22Rv1 (cell line): Measurements from ENCODE around the gene PRG3.

Experiments used
- H3K27ac ChIP-seq: fragments of 450-650 bp; 2 replicates; pipeline ENCODE4 v1.5.1; 2017
- ZFX ChIP-seq: fragments of 450-650 bp; IDR thresholded peaks from 2 replicates; pipeline ENCODE4 v1.6.1; 2017; ENCODE audit warnings: antibody characterized with exemption, borderline replicate concordance
- TF ChIP-seq, protein P1 (sequence below): fragments of 450-650 bp; IDR thresholded peaks from 2 replicates; pipeline ENCODE4 v1.5.1; 2017; ENCODE audit warnings: mild to moderate bottlenecking

The PRG3 gene

DNA sequence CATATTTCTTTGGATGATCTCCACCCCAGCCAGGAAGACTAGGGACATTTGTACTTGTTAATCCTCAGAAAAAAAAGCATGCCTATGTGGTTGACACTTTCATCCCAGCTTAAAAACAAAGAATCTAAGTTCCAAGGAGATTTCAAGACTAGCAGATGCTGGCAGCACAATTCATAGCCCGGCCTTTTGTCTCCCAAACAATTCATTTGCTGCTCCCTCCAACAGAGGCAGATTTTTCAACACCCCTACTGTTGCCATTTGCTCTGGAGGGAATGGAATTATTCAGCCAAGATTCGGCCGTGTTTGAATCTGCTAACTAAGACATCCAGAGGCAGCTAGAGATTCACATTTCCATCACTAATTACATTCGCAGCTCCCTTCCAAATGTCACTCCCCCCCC lies 27.5 kb downstream of the PRG3 start:
- no peak overlapping the region for H3K27ac ChIP-seq
- TF ChIP-seq ZFX, result no peak
- TF ChIP-seq, protein P1, sequence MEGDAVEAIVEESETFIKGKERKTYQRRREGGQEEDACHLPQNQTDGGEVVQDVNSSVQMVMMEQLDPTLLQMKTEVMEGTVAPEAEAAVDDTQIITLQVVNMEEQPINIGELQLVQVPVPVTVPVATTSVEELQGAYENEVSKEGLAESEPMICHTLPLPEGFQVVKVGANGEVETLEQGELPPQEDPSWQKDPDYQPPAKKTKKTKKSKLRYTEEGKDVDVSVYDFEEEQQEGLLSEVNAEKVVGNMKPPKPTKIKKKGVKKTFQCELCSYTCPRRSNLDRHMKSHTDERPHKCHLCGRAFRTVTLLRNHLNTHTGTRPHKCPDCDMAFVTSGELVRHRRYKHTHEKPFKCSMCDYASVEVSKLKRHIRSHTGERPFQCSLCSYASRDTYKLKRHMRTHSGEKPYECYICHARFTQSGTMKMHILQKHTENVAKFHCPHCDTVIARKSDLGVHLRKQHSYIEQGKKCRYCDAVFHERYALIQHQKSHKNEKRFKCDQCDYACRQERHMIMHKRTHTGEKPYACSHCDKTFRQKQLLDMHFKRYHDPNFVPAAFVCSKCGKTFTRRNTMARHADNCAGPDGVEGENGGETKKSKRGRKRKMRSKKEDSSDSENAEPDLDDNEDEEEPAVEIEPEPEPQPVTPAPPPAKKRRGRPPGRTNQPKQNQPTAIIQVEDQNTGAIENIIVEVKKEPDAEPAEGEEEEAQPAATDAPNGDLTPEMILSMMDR, result no peak

DNA sequence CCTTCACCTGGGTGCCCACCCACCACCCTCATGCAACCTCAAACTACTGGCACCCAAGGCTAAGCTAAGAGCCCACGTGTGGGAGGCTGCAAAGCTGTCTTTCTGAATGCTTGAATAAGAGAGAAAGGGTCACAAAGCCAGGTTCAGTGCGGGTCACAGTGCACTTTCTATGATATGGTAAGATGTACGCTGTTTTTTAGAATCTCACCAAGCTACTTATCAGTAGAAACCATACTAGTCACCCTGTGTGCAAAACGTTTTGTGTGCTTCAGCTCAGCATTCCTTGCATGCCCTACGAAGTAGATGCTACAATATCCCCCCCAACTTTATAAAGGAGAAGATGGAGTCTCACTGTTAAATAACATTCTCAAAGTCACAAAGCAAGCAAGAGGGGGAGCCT lies 27.9 kb downstream of the PRG3 start:
- no peak overlapping the region for H3K27ac ChIP-seq
- no peak for TF ChIP-seq ZFX
- TF ChIP-seq, protein P1, result no peak

DNA sequence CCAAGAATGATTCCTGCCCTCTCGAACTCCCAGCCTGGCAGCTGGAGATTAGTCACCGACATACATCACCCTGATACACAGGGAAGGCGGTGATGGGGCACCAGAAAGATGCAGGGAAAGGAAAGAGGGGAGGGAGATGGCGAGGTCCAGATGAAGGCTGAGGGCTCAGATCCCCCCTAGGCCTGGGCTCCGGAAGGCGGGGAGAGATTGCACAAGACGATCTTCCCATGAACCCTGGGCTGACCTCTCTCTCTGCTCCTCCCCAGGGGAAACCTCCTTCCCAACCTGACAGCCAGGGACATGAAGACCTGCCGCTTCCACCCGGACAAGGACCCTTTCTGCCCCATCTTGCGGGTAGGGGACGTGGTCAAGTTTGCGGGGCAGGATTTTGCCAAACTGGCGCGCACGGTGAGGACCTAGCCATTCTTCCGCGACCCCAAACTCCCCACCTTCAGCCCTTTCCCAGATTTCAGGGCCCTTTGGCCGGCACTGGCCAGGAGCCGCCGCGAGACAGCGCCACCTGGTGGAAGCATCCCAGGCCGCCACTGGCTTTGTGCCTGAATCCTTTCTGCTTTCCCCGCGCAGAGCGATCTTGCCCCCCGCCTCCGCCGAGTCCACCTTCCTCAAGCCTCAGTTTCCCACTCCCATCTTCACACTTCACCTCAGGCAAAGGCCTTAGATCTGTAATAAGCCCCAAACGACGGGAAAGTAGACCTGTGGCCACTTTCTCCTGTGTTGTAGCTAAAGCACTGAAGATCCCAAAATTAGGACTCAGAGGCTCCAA lies 31.3 kb downstream of the PRG3 start:
- H3K27ac ChIP-seq, result no peak overlapping the region
- no peak for TF ChIP-seq ZFX
- TF ChIP-seq, protein P1, result peak; percentile 96

DNA sequence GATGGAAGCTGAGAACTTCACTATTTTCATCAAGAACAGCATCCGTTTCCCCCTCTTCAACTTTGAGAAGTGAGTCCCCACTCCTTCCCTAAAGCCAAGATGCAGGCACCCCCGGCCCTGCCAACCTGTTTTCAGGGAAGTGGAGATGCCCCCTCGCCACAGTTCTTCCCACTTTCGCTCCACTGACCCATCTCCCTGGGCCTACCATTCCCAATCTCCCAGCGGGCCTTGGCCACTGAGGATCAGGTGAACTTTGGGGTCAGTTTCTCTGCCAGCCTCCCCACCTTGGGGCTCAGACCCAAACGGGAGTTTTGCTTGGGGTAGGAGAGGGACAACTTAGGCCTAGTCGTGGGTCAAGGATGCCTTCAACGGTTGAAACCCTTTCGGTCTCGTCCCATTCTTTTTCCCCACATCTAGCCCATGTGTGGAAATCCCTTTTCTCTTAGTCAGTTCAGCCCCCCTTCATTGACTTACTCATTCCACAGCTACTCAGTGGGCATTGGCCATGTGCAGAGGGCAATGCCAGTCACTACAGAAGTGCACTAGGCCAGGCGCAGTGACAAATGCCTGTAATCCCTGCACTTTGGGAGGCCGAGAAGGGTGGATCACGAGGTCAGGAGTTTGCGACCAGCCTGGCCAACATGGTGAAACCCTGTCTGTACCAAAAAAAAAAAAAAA lies 32.2 kb downstream of the PRG3 start:
- no peak for TF ChIP-seq ZFX
- TF ChIP-seq, protein P1, result no peak
- H3K27ac ChIP-seq, result no peak overlapping the region

DNA sequence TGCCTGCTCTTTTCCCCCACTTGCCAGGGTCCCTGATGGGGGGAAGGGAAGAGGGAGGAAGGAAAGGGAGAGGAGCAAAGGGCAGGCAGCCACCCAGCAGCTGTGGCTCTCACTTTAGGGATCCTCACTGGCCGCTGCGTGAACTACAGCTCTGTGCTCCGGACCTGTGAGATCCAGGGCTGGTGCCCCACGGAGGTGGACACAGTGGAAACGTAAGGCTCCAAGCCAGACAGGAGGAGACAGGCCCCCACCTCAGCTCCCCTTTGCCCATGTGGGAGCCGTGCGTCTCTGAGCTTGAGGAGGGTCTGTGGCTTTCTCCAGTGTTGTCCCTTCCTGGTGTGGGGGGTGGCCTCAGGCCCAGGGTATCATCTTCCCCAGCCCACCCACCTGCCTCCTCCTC lies 32.9 kb downstream of the PRG3 start:
- TF ChIP-seq, protein P1, result no peak
- no peak for TF ChIP-seq ZFX
- no peak overlapping the region for H3K27ac ChIP-seq

DNA sequence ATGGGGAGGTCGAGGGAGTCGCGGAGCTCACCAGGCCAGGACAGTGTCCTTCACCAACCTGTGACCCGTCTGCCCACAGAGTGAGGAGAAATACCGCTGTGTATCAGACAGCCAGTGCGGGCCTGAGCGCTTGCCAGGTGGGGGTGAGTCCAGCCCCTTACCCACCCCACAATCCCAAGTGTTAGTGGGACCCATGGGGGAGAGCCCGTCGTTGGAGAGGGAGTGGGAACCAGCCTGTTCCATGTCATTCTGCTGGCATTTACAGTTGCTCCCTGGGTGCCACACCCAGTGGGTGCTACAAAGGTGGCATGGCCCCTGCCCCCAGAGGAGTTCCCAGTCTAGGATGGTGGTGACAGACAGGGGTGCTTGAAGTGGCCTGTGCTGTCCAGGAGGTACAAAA lies 33.6 kb downstream of the PRG3 start:
- H3K27ac ChIP-seq, result no peak overlapping the region
- TF ChIP-seq, protein P1, result no peak
- no peak for TF ChIP-seq ZFX

DNA sequence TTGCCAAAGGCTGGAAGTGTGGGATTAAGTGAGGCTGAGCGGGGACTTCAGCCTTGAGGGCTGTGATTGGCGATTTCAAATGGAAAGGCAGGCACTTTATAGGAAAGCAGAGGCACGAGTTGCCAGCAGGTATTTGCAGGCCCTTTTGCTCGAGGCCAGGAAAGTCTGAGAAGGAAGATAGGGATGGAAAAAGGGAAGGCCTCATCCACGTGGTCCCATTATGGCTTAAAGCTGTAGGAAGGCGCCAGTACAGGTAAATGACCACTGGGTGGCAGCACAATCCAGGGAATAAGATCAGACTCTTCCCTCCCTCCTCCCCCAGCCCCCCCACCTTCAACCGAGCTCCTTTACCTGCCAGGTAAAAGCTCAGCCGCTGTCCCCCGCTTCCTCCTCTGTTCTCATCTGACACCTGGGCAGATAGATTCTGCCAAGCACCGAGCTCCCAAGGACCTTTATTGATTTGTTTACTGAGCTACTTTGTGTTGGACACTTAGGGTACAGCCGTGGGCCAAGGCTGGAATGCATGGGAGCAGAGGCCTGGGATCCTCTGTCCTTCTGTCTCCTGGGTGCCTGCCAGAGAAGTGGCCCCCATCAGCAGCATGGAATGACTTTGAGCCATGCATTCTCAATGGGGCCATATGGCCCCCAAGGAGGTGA lies 35.3 kb downstream of the PRG3 start:
- H3K27ac ChIP-seq, result no peak overlapping the region
- TF ChIP-seq ZFX, result no peak
- TF ChIP-seq, protein P1, result peak; percentile 78
